HCT116 (cell line): Measurements from ENCODE around the gene GGCX. TPM values are rescaled to one million over a fixed set of nuclear protein-coding genes. Genes with fewer than 3 reads are reported as not detected.

Experiments used
- ATAC-seq: fragments of 200-7000 bp; cut with Tn5 transposase; 2 replicates; pipeline ENCODE4 v1.9.1; 2020; ENCODE audit warnings: mild to moderate bottlenecking, moderate library complexity
- BruUV-seq: library from RNA; stranded (reverse); fragments of 400-500 nt; replicated peaks from 2 replicates; lab custom pipeline; 2021; lab: Mats Ljungman, UMichigan
- CTCF ChIA-PET: fragments of 300-600 bp; sonication (Branson Sonifier 250); formaldehyde crosslinking; loops from one replicate; lab custom pipeline; 2021; ENCODE audit warnings: antibody characterized with exemption; lab: Charles Lee
- POLR2A ChIA-PET: fragments of 300-600, 350-600 bp; sonication (Branson Sonifier 250); formaldehyde crosslinking; loops from one replicate; lab custom pipeline; 2021; ENCODE audit warnings: antibody characterized with exemption; lab: Charles Lee
- RAD21 ChIA-PET, 2 experiments: fragments of 300-600 bp; sonication (Branson Sonifier 250); formaldehyde crosslinking; loops; one replicate each; lab custom pipeline; 2023; ENCODE audit warnings: low total read pairs in 2 of 2; ENCODE audit not compliant: uncharacterized antibody in 2 of 2, unreplicated experiment in 2 of 2, low non-redundant PET in 1 of 2; lab: Charles Lee
- DNase-seq: peaks from one replicate; pipeline ENCODE4 v3.0.0-alpha.2; 2010; ENCODE audit warnings: low read depth, low spot score
- H2AFZ ChIP-seq: fragments of 200-600 bp; shearing (Covaris generic), sonication (generic); 2 replicates; pipeline ENCODE4 v1.6.1; 2017; ENCODE audit warnings: low read depth, mixed run types, mixed read lengths, antibody characterized with exemption, low read length; ENCODE audit not compliant: poor library complexity, severe bottlenecking
- H3K27ac ChIP-seq: 2 replicates; pipeline ENCODE4 v1.5.1; 2012; ENCODE audit warnings: low read depth, low read length
- H3K27me3 ChIP-seq: fragments of 200-600 bp; sonication (generic); 2 replicates; pipeline ENCODE4 v1.6.1; 2016; ENCODE audit warnings: mixed run types, low read length, mixed read lengths; ENCODE audit not compliant: insufficient read depth
- H3K36me3 ChIP-seq, 2 experiments: fragments of 200-500 bp in 1 of 2; fragments of 200-600 bp in 1 of 2; sonication (Bioruptor generic) in 1 of 2; sonication (generic) in 1 of 2; 2 replicates each; pipeline versions ENCODE4 v1.5.1 to v1.6.1; 2014 to 2016; ENCODE audit warnings: low read length in 2 of 2, inconsistent platforms in 1 of 2, mixed read lengths in 1 of 2, mixed run types in 1 of 2; ENCODE audit not compliant: insufficient read depth in 2 of 2, control insufficient read depth in 1 of 2
- H3K4me1 ChIP-seq, 2 experiments: fragments of 200-600 bp in 1 of 2; sonication (generic) in 1 of 2; 2 replicates each; pipeline versions ENCODE4 v1.5.1 to v1.6.1; 2012 to 2017; ENCODE audit warnings: low read length in 2 of 2, inconsistent platforms in 1 of 2, mild to moderate bottlenecking in 1 of 2, mixed read lengths in 1 of 2, mixed run types in 1 of 2, moderate library complexity in 1 of 2; ENCODE audit not compliant: insufficient read depth in 2 of 2, control insufficient read depth in 1 of 2
- H3K4me2 ChIP-seq: fragments of 200-600 bp; sonication (generic); 2 replicates; pipeline ENCODE4 v1.6.1; 2017; ENCODE audit warnings: mixed run types, low read length, mixed read lengths
- H3K4me3 ChIP-seq, 2 experiments: fragments of 200-600 bp in 1 of 2; sonication (generic) in 1 of 2; replicated peaks in 1 of 2; 2 replicates each; pipeline ENCODE4 v1.5.1; 2011 to 2016; ENCODE audit warnings: low read length in 2 of 2, control low read depth in 1 of 2, low read depth in 1 of 2, mild to moderate bottlenecking in 1 of 2, mixed read lengths in 1 of 2, mixed run types in 1 of 2
- H3K79me2 ChIP-seq: fragments of 200-600 bp; sonication (generic); 2 replicates; pipeline ENCODE4 v1.6.1; 2017; ENCODE audit warnings: mild to moderate bottlenecking, mixed run types, low read length, moderate library complexity, mixed read lengths; ENCODE audit not compliant: insufficient read depth
- H3K9ac ChIP-seq: fragments of 200-600 bp; sonication (generic); 2 replicates; pipeline ENCODE4 v1.6.1; 2016; ENCODE audit warnings: low read length, mixed read lengths
- H3K9me2 ChIP-seq: fragments of 200-600 bp; sonication (generic), shearing (Covaris generic); 2 replicates; pipeline ENCODE4 v1.6.1; 2017; ENCODE audit warnings: mixed run types, mild to moderate bottlenecking, moderate library complexity; ENCODE audit not compliant: insufficient read depth
- H3K9me3 ChIP-seq, 2 experiments: fragments of 200-500 bp in 1 of 2; fragments of 200-600 bp in 1 of 2; sonication (Bioruptor generic) in 1 of 2; sonication (generic) in 1 of 2; 2 replicates each; pipeline ENCODE4 v1.6.1; 2014 to 2017; ENCODE audit warnings: low read length in 2 of 2, mixed read lengths in 2 of 2, inconsistent platforms in 1 of 2, low read depth in 1 of 2, mild to moderate bottlenecking in 1 of 2, mixed run types in 1 of 2, moderate library complexity in 1 of 2; ENCODE audit not compliant: control insufficient read depth in 1 of 2, insufficient read depth in 1 of 2
- H4K20me1 ChIP-seq: fragments of 200-600 bp; sonication (generic), shearing (Covaris generic); 2 replicates; pipeline ENCODE4 v1.6.1; 2017; ENCODE audit warnings: mixed run types, mild to moderate bottlenecking, moderate library complexity; ENCODE audit not compliant: insufficient read depth
- CEBPB ChIP-seq: IDR thresholded peaks from 2 replicates; pipeline ENCODE4 v1.6.1; 2012; ENCODE audit warnings: low read depth
- EGR1 ChIP-seq: IDR thresholded peaks from 2 replicates; pipeline ENCODE4 v1.6.1; 2012; ENCODE audit warnings: low read depth
- EZH2 ChIP-seq: fragments of 200-600 bp; sonication (generic); IDR thresholded peaks from 2 replicates; pipeline ENCODE4 v1.6.1; 2017; ENCODE audit warnings: antibody characterized with exemption, mixed run types
- FOSL1 ChIP-seq: IDR thresholded peaks from 2 replicates; pipeline ENCODE4 v1.6.1; 2012; ENCODE audit warnings: low read depth
- JUND ChIP-seq: IDR thresholded peaks from 2 replicates; pipeline ENCODE4 v1.6.1; 2012
- RAD21 ChIP-seq: IDR thresholded peaks from 2 replicates; pipeline ENCODE4 v1.6.1; 2012; ENCODE audit warnings: low read depth, mild to moderate bottlenecking
- SP1 ChIP-seq: IDR thresholded peaks from 2 replicates; pipeline ENCODE4 v1.6.1; 2012; ENCODE audit warnings: low read depth
- SRF ChIP-seq: IDR thresholded peaks from 2 replicates; pipeline ENCODE4 v1.6.1; 2012; ENCODE audit warnings: low read depth
- TCF7L2 ChIP-seq: IDR thresholded peaks from 2 replicates; pipeline ENCODE4 v1.7.0; 2011; ENCODE audit warnings: borderline replicate concordance, inconsistent platforms; ENCODE audit not compliant: insufficient read depth, insufficient read length; ENCODE audit errors: extremely low read depth
- ZFX ChIP-seq: fragments of 450-650 bp; IDR thresholded peaks from 2 replicates; pipeline ENCODE4 v1.6.1; 2017
- intact Hi-C: fragments of 100-400 bp; cut with micrococcal nuclease; formaldehyde crosslinking; loops from 2 replicates; pipeline ENCODE4 v1.10.0; 2022
- total RNA-seq: library from RNA; stranded (reverse); gene quantifications from one replicate; pipeline ENCODE4 v1.2.1, GENCODE V29; 2021; ENCODE audit not compliant: unreplicated experiment
- TF ChIP-seq, protein P1 (sequence below): IDR thresholded peaks from 2 replicates; pipeline ENCODE4 v1.6.1; 2012; ENCODE audit warnings: low read depth
- TF ChIP-seq, protein P2 (sequence below): IDR thresholded peaks from 2 replicates; pipeline ENCODE4 v1.6.1; 2012
- TF ChIP-seq, protein P3 (sequence below): IDR thresholded peaks from 2 replicates; pipeline ENCODE4 v1.6.1; 2012
- TF ChIP-seq, protein P4 (sequence below), 3 experiments: fragments of 200-600 bp in 1 of 3; sonication (generic) in 1 of 3; IDR thresholded peaks in 2 of 3; conservative IDR thresholded peaks in 1 of 3; 2 replicates each; pipeline ENCODE4 v1.5.1; 2012 to 2017; ENCODE audit warnings: low read depth in 2 of 3, low read length in 2 of 3, antibody characterized with exemption in 1 of 3, borderline replicate concordance in 1 of 3, control low read depth in 1 of 3, mild to moderate bottlenecking in 1 of 3, mixed read lengths in 1 of 3, mixed run types in 1 of 3, moderate library complexity in 1 of 3; ENCODE audit not compliant: insufficient read depth in 1 of 3
- TF ChIP-seq, protein P5 (sequence below): IDR thresholded peaks from 2 replicates; pipeline ENCODE4 v1.6.1; 2011; ENCODE audit warnings: mild to moderate bottlenecking, low read length, moderate library complexity; ENCODE audit not compliant: insufficient replicate concordance; ENCODE audit errors: extremely low read depth

Gene GGCX
- total RNA-seq, 1 experiment from 2014 or later: 43.5 TPM

DNA sequence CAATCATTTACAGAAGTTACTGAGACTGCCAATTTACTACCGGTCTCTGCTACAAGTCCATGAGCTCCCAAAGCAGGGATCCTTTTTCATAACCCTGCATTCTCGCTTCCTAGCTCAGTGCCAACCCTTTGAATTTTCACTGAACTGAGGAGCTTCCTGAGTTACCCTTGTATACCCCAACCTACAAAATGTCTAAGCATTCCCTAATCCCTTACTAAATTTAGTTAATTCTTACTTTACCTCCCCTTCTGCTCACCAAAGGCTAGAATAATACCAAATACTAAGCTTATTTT, 12.7 kb downstream of the GGCX start:
- CTCF ChIA-PET: interaction anchor here (0.9 to 5.0 kb wide), 4 partner anchors 10 to 135 kb away, joined by 3 to 118 read pairs (median 3); partner anchors contain the start of genes MAT2A and SH2D6
- Histone ChIP-seq H3K27ac (no peak overlapping the region), H3K4me1 (peaks cover 0 to 9% of the 10 kb centered on the region in 2 experiments; a peak in 1 of 4 replicates)

More for the DNA sequence above, 12.7 kb downstream of the GGCX start:
- TF ChIP-seq, protein P1, sequence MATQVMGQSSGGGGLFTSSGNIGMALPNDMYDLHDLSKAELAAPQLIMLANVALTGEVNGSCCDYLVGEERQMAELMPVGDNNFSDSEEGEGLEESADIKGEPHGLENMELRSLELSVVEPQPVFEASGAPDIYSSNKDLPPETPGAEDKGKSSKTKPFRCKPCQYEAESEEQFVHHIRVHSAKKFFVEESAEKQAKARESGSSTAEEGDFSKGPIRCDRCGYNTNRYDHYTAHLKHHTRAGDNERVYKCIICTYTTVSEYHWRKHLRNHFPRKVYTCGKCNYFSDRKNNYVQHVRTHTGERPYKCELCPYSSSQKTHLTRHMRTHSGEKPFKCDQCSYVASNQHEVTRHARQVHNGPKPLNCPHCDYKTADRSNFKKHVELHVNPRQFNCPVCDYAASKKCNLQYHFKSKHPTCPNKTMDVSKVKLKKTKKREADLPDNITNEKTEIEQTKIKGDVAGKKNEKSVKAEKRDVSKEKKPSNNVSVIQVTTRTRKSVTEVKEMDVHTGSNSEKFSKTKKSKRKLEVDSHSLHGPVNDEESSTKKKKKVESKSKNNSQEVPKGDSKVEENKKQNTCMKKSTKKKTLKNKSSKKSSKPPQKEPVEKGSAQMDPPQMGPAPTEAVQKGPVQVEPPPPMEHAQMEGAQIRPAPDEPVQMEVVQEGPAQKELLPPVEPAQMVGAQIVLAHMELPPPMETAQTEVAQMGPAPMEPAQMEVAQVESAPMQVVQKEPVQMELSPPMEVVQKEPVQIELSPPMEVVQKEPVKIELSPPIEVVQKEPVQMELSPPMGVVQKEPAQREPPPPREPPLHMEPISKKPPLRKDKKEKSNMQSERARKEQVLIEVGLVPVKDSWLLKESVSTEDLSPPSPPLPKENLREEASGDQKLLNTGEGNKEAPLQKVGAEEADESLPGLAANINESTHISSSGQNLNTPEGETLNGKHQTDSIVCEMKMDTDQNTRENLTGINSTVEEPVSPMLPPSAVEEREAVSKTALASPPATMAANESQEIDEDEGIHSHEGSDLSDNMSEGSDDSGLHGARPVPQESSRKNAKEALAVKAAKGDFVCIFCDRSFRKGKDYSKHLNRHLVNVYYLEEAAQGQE: no peak
- TF ChIP-seq, protein P2, sequence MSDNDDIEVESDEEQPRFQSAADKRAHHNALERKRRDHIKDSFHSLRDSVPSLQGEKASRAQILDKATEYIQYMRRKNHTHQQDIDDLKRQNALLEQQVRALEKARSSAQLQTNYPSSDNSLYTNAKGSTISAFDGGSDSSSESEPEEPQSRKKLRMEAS: no peak
- no peak for TF ChIP-seq SP1
- TF ChIP-seq CEBPB: no peak
- TF ChIP-seq, protein P3, sequence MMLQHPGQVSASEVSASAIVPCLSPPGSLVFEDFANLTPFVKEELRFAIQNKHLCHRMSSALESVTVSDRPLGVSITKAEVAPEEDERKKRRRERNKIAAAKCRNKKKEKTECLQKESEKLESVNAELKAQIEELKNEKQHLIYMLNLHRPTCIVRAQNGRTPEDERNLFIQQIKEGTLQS: no peak
- TF ChIP-seq, protein P4, sequence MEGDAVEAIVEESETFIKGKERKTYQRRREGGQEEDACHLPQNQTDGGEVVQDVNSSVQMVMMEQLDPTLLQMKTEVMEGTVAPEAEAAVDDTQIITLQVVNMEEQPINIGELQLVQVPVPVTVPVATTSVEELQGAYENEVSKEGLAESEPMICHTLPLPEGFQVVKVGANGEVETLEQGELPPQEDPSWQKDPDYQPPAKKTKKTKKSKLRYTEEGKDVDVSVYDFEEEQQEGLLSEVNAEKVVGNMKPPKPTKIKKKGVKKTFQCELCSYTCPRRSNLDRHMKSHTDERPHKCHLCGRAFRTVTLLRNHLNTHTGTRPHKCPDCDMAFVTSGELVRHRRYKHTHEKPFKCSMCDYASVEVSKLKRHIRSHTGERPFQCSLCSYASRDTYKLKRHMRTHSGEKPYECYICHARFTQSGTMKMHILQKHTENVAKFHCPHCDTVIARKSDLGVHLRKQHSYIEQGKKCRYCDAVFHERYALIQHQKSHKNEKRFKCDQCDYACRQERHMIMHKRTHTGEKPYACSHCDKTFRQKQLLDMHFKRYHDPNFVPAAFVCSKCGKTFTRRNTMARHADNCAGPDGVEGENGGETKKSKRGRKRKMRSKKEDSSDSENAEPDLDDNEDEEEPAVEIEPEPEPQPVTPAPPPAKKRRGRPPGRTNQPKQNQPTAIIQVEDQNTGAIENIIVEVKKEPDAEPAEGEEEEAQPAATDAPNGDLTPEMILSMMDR (IDR thresholded peaks at IDR 0.05 in 2 of 3, conservative IDR thresholded peaks at IDR 0.05 in 1 of 3; ENCODE audit: borderline replicate concordance in 1 of 3, insufficient read depth in 1 of 3, low read depth in 2 of 3, low read length in 2 of 3): no peak
- no peak for TF ChIP-seq EZH2
- TF ChIP-seq EGR1: no peak
- TF ChIP-seq, protein P5, sequence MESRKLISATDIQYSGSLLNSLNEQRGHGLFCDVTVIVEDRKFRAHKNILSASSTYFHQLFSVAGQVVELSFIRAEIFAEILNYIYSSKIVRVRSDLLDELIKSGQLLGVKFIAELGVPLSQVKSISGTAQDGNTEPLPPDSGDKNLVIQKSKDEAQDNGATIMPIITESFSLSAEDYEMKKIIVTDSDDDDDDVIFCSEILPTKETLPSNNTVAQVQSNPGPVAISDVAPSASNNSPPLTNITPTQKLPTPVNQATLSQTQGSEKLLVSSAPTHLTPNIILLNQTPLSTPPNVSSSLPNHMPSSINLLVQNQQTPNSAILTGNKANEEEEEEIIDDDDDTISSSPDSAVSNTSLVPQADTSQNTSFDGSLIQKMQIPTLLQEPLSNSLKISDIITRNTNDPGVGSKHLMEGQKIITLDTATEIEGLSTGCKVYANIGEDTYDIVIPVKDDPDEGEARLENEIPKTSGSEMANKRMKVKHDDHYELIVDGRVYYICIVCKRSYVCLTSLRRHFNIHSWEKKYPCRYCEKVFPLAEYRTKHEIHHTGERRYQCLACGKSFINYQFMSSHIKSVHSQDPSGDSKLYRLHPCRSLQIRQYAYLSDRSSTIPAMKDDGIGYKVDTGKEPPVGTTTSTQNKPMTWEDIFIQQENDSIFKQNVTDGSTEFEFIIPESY: no peak
- no peak for TF ChIP-seq FOSL1
- TF ChIP-seq JUND: no peak
- no peak; the same call in 1 of the 2 replicates for TF ChIP-seq RAD21
- no peak for TF ChIP-seq TCF7L2
- TF ChIP-seq ZFX: no peak
- no peak for TF ChIP-seq SRF
- RAD21 ChIA-PET: interaction anchor here in 1 of 2 experiments (1.4 kb wide), 1 partner anchor 129 kb away, joined by 3 read pairs; no protein-coding TSS in a partner anchor
- POLR2A ChIA-PET: interaction anchor here (0.8 to 15.3 kb wide), 8 partner anchors 9 to 157 kb away, joined by 3 to 236 read pairs (median 3); partner anchors contain the start of genes MAT2A and SH2D6
- Histone ChIP-seq H3K9ac (no peak overlapping the region), H3K36me3 (peaks cover 14 to 54% of the 10 kb centered on the region in 2 experiments; a peak in 3 of 4 replicates), H3K4me2 (no peak overlapping the region), H3K27me3 (no peaks in the 10 kb centered on the region), H3K4me3 (no peak overlapping the region), H3K9me3 (no peaks in the 10 kb centered on the region), H3K79me2 (peaks cover under 1% of the 10 kb centered on the region; the same call in 1 of the 2 replicates), H4K20me1 (peaks cover 7% of the 10 kb centered on the region; the same call in 1 of the 2 replicates), H2AFZ (no peak overlapping the region), H3K9me2 (no peaks in the 10 kb centered on the region)
- BruUV-seq: no TSS peak
- ATAC-seq (no peak), DNase-seq (no peak)
- intact Hi-C loops: no loop called here
